Right hindlimb (tissue), 1 donor: Measurements from ENCODE around the gene PAPSS1.

ENCODE experiments used
- DNase-seq: peaks from one replicate; pipeline ENCODE4 v3.0.0-alpha.2; 2018

Gene PAPSS1

DNA sequence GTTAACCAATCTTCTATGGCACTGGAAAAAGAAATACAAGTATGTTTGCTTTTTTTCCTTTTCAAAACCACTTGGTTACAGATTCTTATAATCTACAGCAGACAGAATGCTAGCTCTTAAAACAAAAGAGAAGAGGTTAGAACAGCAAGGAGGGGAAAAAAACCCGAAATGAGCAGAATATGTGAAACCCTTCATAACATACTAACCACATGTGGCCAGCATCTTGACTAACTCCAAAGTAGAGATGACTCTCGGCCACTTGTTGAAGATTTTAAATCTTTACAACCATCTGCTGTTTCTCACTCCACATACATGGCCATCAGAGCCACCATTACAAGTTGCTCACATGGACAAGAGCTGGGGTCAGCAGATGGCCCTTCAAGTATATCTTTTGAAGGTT is 100.3 kb downstream of the PAPSS1 start:
- DNase-seq: no peak

DNA sequence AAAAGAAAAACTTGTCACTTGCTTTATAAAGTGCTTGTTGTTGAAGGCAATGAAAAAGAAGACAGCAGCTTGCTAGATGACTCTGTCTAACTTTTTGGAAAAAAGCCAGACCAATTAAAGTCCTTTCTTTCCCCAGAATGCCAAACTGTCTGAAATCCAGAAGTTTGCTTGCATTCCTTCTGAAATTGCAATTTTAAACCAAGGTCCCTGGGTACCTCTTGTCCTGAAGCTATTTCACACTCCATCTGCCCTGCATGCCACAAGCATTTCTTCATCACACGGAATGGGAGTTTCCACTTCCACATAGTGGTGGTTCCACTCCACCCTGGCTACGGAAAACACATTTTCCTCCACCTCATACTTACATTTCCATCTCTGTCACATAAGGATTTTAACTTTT is 101.0 kb downstream of the PAPSS1 start:
- peak; percentile 55 for DNase-seq

DNA sequence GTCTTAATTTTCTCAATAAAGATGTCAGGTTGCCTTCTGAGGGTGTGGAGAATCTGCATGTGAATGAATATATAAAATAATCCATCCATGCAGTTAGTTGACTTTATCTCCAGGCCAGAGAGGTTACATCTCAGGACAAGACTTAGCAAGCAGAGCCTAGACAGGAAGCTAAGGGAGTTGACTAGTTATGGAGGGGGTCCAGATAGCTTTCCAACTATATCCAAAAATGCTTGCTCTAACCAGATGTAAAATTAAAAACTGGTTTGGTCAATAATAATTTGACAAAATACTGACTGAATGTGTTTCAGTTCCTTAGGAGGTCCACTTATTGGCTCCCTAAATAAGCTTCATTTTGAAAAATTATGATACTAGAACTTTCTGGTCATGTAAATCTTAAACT is 101.4 kb downstream of the PAPSS1 start:
- DNase-seq: no peak

DNA sequence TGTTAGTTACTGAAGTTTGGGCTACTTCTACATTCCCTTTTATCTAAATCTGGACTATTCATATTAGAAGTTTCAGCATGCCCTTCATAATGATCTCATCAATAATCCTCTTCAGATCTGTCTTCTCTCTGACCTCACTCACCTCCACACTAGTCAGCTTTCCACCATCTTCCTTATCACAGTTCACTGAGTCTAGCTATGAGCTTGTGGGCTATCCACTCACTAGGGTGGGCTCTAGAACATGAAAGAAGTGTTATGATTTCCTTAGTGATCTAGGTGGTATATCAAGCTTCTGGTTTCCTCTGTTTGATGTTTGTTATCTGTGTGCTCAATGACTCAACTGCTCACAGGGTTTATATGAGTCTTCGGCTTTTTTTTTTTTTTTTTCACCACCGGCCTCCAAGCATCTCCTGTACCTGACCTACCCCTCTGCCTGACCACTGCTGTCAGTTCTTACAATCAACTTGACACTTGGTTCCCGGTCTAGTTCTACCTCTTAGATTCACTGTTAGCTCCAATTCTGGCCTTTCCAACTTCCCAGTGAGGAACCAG is 103.1 kb downstream of the PAPSS1 start:
- DNase-seq: no peak

DNA sequence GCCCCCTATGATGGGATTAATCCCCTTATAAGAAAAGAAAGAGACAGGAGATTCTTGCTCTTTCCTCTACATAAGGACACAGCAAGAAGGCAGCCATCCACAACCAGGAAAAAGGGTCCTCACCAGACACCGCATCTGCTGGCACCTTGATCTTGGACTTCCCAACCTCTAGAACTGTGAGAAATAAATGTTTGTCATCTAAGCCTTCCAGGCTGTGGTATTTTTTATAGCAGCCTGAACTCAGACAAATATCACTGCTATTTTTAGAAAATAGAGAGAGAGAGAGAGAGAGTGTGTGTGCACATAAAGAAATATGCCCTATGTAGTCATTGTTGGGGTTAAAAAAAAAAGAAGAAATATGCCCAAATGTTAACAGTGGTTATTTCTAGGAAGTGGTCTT is 104.2 kb downstream of the PAPSS1 start:
- no peak for DNase-seq

DNA sequence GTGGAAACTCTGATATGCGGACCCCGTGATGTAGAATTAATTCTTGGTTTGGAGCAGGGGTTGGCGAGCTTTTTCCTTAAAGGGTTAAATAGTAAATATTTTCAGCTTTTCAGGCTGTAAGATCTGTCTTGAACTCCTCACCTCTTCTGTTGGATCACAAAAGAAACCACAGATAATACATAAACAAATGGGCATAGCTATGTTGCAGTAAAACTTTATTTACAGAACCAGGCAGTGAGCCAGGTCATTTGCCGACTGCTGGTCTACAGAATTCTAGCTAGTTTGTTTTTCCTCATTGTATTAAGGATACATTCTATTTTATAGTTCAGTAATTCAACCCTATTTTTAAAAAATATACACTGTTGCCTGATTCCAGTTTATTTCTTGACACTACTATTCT is 116.6 kb downstream of the PAPSS1 start:
- DNase-seq: no peak

DNA sequence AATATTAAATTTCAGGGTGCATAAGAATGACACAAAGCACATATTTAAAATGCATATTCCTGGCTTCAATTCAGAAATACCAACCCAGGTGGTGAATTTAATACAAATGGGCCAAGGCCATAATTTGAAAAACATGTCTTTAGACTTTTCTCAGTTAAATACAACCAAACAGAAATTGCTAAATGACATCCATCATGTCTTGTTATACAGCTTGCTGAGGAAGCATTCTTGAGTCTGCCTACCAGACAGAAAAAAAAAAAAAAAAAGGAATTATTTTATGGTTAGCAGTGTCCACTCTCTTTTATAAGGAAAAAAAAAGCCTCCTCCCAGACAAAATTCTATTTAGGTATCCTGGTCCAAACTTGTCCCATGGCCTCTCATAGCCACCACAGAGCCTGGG is 119.1 kb downstream of the PAPSS1 start:
- no peak for DNase-seq

DNA sequence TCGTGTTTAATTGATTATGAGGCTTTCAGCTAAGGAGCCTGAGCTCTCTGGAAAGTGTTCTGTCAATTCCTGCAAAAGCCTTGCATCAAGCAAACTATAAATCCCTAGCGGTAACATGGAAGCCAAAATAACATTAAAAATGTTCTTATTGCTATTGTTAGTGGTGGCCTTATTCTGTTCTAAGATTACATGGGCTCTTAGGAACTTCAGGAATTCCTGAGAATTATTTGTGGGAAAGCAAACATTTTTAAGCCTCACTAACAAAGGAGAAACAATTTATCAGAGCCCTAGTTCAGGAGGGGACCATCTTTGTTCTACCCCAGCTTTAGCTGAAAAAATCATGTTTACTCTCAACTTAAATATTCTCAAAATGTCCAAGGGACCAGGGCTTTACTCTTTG is 119.6 kb downstream of the PAPSS1 start:
- DNase-seq: no peak

DNA sequence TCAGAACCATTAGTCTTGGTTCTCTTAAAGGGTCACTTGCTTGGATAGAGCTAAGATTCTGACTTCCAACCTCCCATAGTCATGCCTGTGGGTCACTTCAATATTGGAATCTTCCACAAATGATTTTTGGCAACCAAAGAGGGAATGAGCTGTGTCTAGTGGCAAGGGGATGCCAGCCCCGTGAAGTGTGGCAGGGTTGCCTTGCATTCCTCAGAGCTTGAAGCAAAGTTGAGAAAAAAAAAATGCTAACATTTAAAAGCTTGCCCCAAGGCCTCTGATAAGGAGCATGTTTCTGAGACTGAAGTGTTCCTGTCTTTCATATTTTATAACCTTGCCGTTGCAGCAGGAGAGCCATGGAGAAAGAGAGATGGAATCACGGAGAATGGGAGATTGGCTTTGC is 120.2 kb downstream of the PAPSS1 start:
- no peak for DNase-seq

DNA sequence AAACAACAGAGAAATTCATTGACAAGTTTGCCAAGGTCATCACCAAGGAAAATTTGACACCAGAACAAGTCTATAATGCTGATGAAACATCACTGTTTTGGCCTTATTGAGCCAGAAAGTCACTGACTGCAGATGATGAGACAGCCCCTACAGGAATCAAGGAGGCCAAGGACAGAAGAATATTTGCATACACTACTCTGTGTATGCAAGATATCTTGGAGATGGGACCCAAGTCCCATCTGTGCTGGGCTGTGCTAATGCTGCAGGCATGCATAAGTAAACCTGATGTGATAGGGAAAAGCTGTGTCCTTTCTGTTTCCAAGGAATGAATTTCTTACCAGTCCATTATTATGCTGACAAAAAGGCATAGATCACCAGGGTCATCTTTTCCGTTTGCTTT is 126.8 kb downstream of the PAPSS1 start:
- no peak for DNase-seq

DNA sequence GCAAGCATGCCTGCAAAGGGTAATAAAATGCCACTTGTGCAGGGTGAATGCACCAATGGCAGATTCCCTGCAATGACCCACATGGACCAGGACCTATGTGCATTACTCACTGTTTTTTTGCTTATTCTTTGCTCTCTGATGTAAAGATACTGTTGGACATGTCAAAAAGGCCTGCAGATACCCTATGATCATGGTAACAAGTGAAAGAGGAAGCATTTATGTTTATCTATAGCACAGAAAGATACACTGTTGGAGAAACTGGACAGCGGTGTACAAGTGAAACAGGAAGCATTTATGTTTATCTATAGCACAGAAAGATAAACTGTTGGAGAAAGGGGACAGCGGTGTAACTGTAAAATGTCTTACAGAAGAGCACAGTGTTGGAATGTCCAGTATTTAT is 127.5 kb downstream of the PAPSS1 start:
- no peak for DNase-seq

DNA sequence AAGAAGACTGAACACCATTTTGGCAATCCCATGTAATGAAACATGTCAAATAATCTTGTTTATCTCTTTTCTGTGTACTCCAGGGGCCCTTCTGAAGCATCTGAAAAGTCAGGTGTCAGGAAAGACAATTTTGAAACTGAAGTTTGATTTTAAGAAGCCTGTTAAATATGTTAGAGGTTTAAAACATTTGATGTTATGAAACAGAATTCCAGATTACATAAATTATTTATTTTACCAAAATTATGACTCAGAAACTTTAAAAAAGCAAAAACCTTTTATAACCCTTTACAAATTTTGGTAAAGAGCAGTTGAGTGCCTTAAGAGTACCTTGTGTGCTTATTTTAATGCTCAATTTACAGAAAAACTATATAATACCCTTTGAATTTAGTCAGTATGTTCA is 130.8 kb downstream of the PAPSS1 start:
- DNase-seq: no peak

DNA sequence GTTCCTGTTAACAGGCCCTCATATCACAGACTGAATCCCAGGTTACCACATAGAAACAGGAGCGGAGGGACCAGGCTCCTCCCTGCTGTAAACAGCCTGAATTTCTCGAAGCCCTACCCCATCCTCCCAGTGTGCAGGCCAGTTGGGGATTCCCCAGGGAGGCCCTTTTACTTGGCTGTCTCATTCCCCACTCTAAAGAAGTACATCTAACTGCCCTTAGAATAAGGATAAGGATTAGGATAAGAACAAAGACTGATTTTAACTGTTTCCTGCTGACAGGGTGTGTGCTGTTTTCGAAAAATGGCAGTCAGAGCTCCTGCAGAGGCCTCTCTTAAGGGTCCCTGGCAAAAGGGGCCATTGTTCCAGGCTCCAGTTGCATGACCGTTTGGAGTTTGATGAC is 133.7 kb downstream of the PAPSS1 start:
- no peak for DNase-seq

DNA sequence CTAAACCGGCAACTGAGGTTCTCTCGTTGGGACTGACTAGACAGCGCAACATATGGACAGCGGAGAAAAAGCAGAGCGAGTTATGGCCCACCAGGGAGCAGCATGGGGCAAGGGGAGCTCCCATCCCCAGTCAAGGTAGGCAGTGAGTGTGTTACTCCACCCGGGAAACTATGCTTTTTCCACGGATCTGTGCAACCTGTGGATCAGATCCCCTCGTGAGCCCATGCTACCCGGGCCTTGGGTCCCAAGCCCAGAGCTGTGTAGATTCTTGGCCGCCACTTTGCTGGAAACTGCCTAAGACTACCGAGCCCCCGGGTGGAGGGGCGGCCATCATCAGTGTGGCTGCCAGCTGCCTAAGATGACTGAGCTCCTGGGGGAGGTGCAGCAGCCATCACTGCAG is 140.9 kb downstream of the PAPSS1 start:
- DNase-seq: no peak

DNA sequence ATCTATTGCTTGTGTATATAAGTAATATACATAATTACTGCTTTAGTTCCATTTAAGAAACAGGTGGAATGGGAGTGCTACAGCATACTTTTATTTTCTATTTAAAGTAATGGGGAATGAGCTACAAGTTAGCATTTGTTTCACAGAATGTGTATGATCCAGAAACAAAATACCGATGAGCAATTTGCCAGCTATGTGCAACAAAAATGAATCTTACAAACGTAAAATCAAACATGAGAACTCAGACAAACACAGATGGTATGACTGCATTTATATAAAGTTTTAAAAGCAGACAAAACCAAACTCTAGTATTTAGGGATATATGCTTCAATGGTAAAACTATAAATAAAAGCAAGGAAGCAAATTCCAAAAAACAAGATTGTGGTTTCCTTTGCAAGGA is 141.7 kb downstream of the PAPSS1 start:
- no peak for DNase-seq

DNA sequence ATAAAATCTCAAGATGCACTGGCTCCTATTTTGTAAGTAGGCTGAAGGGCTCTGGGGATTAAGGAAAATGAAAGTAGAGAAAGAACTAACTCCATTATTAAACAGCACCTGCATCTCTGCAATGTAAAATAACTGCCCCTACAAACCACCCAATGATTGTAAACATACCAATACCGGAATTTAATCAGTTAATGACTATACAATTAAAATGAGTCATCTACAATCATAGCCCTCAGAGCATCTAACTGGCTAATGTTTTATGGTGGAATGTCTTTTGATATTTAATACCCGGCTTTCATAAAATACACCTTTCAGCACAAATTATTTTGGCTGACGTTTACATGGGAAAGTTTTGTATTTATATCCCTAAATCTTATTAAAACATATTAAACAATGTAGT is 142.3 kb downstream of the PAPSS1 start:
- no peak for DNase-seq

DNA sequence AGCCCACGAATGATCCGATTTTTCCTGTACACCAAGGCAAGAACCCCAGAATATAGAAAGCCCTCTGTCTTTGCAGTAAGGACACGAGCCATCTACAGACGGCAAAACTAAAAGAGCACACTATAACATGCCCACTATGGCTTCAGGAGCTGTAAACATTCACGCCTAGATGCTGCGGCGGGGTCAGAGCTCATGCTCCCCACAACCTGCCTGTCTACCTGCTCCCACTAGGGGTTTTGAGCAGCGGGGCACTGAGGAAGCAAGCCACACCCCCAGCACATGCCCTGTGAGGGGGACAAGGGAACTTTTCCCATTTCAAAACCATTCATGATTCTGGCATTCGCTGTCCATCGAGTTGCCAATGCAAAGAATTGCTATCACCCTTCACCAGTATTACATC is 144.8 kb downstream of the PAPSS1 start:
- DNase-seq: no peak

DNA sequence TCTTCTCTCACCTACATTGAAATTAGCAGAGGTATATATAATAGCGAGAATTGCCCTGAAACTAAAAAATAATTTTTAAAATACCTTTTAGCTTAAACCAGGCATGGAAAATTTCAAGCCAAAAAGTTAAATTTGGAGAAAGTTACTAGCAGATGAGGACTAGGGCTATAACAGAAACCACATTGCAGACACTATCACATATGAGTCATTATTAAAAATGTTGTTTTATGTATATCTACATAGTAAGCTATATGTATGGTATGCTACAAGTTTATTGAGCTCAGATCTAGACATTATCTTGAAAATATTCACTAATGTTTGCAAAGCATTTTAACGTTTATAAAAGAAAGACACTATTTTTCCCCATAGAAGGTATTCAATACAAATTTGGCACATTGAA is 147.8 kb downstream of the PAPSS1 start:
- DNase-seq: no peak

DNA sequence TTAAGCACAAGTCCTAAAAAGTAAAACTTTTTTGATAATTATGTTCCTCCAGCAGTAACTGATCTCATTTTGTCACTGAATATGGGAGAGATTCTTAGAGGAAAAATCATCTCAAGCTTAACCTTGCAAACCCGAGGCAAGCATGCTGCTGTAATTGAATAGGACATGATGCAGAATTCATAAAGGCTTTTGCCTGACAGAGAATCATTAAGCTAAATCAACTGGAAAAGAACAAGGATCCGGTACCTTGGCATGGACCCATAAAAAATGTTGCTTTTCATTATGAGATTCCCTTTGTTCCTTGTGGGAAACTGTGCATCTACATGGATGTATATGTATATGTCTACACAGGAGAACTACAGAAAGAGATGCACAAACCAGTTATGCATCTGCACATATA is 149.1 kb downstream of the PAPSS1 start:
- DNase-seq: no peak

DNA sequence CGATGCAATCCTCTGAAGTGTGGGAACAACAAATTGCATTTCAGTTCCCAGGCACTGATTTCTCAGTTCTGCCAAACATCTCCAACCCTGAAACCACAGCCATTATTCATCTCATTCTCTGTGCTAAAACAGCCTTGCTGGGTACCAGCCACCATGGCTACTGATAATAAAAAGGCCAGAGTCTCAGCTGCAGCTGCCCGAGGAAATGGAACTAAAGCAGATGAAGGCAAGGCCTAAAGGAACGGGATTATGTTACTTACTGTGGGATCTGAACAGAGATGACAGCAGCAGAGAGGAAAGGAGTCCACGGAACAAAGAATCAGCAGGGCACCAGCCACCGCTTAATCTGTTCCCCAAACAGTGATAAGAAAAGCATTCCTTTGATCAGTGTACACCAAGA is 155.7 kb downstream of the PAPSS1 start:
- no peak for DNase-seq
